Sigmoid colon (tissue), 7 donors: ENCODE data around the gene DOK5. TPM values are rescaled to one million over a fixed set of nuclear protein-coding genes. Genes with fewer than 3 reads are reported as not detected.

Source experiments
- DNase-seq: peaks from one replicate; pipeline ENCODE4 v3.0.0-alpha.2; 2019
- H3K27ac ChIP-seq, 4 donors: fragments of 200-600 bp; sonication (generic); one replicate each; pipeline ENCODE4 v1.5.1; 2016 to 2019; ENCODE audit warnings: mild to moderate bottlenecking in 1 of 4
- H3K27me3 ChIP-seq, 3 donors: fragments of 200-600 bp; sonication (generic); one replicate each; pipeline ENCODE4 v1.5.1; 2019; ENCODE audit warnings: mild to moderate bottlenecking in 1 of 3
- H3K36me3 ChIP-seq, 4 donors: fragments of 200-600 bp; sonication (generic); one replicate each; pipeline ENCODE4 v1.5.1; 2016 to 2019
- H3K4me1 ChIP-seq, 4 donors: fragments of 200-600 bp; sonication (generic); one replicate each; pipeline ENCODE4 v1.5.1; 2017 to 2019
- H3K4me3 ChIP-seq, 4 donors: fragments of 200-600 bp; sonication (generic); one replicate each; pipeline ENCODE4 v1.5.1; 2017 to 2019; ENCODE audit warnings: mild to moderate bottlenecking in 2 of 4, moderate library complexity in 1 of 4
- H3K9me3 ChIP-seq, 4 donors: fragments of 200-600 bp in 3 of 4; sonication (generic) in 3 of 4; one replicate each; pipeline versions ENCODE4 v1.5.1 to v1.6.1; 2013 to 2019
- CTCF ChIP-seq, 4 experiments: fragments of 450-650 bp in 3 of 4; fragments of 200-600 bp in 1 of 4; IDR thresholded peaks; one replicate each; pipeline ENCODE4 v1.5.1; 2016 to 2019; ENCODE audit warnings: antibody characterized with exemption in 4 of 4, mild to moderate bottlenecking in 3 of 4, moderate library complexity in 2 of 4
- EP300 ChIP-seq, 4 donors: sonication (generic); formaldehyde crosslinking; IDR thresholded peaks; one replicate each; pipeline ENCODE4 v1.6.1; 2017; ENCODE audit warnings: antibody characterized with exemption in 4 of 4
- POLR2A ChIP-seq, 2 donors: fragments of 450-650 bp; IDR thresholded peaks; one replicate each; pipeline ENCODE4 v1.6.1; 2016; ENCODE audit warnings: antibody characterized with exemption in 2 of 2, mild to moderate bottlenecking in 2 of 2, moderate library complexity in 2 of 2
- POLR2AphosphoS5 ChIP-seq, 4 donors: sonication (generic); formaldehyde crosslinking; IDR thresholded peaks; one replicate each; pipeline ENCODE4 v1.6.1; 2017; ENCODE audit warnings: antibody characterized with exemption in 4 of 4
- WGBS, 2 donors: extraction: QIAGEN DNeasy Blood & Tissue Kit; methylation state at CpG; one replicate each; pipeline ENCODE4 v1.1.7; 2013; 5-methylcytosine and 5-hydroxymethylcytosine counted together
- intact Hi-C: fragments of 100-400 bp; cut with DNase I; formaldehyde crosslinking; loops from one replicate; pipeline ENCODE4 v1.15.1; 2023
- polyA plus RNA-seq, 3 donors: library from polyadenylated mRNA; stranded (reverse); fragments of 200-250 nt; gene quantifications; one replicate each; pipeline ENCODE4 v1.2.3, GENCODE V29; 2013
- total RNA-seq, 4 donors: library from RNA; depleted of rRNA; stranded (reverse); fragments of >200 nt; gene quantifications; one replicate each; pipeline ENCODE4 v1.1.0, GENCODE V29; 2016
- donor health status: healthy with polysubstance abuse.
- donor health status: Bipolar disorder and iron deficiency.
- donor health status: healthy.

Gene DOK5
- total and polyA plus RNA-seq, 7 donors: 0.32 to 5.0 (median 1.7) TPM; not detected in 1

- intact Hi-C loops: no loop called here
- TF ChIP-seq POLR2A (IDR thresholded peaks at IDR 0.05): no peak
- no peak for TF ChIP-seq CTCF (IDR thresholded peaks at IDR 0.05)
- TF ChIP-seq POLR2AphosphoS5 (IDR thresholded peaks at IDR 0.05): no peak
- TF ChIP-seq EP300 (IDR thresholded peaks at IDR 0.05): no peak
- Histone ChIP-seq H3K4me1 (peaks cover 0 to 14% (median 12%) of the 10 kb centered on the region in 4 donors), H3K27ac (no peak overlapping the region), H3K9me3 (no peaks in the 10 kb centered on the region), H3K36me3 (no peaks in the 10 kb centered on the region), H3K4me3 (no peak overlapping the region), H3K27me3 (peaks cover 0 to 9% (median 0%) of the 10 kb centered on the region in 3 donors)
- DNase-seq: no peak
- WGBS, 2 donors: 85 to 86% methylated on average over 7 of the region's 7 CpGs
Observed at GRCh38 chr20:54473340-54473739, 2.1 kb upstream of the DOK5 start.

- 54 to 69% methylated on average over 3 of the region's 3 CpGs for WGBS, 2 donors
- peaks cover 0 to 14% (median 12%) of the 10 kb centered on the region in 4 donors for H3K4me1 ChIP-seq
- H3K27me3 ChIP-seq: peaks cover 0 to 9% (median 0%) of the 10 kb centered on the region in 3 donors
- no peaks in the 10 kb centered on the region for H3K9me3 ChIP-seq
- no peak overlapping the region for H3K27ac ChIP-seq
- DNase-seq: no peak
- TF ChIP-seq POLR2AphosphoS5 (IDR thresholded peaks at IDR 0.05) (no peak), POLR2A (IDR thresholded peaks at IDR 0.05) (no peak), EP300 (IDR thresholded peaks at IDR 0.05) (no peak), CTCF (IDR thresholded peaks at IDR 0.05) (no peak)
- intact Hi-C loops: no loop called here
- H3K4me3 ChIP-seq: no peak overlapping the region
- no peaks in the 10 kb centered on the region for H3K36me3 ChIP-seq
Observed at GRCh38 chr20:54474046-54474445, 1.3 kb upstream of the DOK5 start.

- Histone ChIP-seq H3K36me3 (no peaks in the 10 kb centered on the region), H3K27me3 (peaks cover 0 to 9% (median 0%) of the 10 kb centered on the region in 3 donors), H3K4me1 (peaks cover 0 to 14% (median 12%) of the 10 kb centered on the region in 4 donors), H3K27ac (peak overlapping the region in 1 of 4 donors; percentile 34), H3K9me3 (no peaks in the 10 kb centered on the region), H3K4me3 (peak overlapping the region; percentile 47 to 67 (median 56))
- intact Hi-C loops: no loop called here
- DNase-seq: no peak
- TF ChIP-seq CTCF (IDR thresholded peaks at IDR 0.05): no peak
- TF ChIP-seq POLR2A (IDR thresholded peaks at IDR 0.05): no peak
- TF ChIP-seq POLR2AphosphoS5 (IDR thresholded peaks at IDR 0.05): no peak
- 7 to 10% methylated on average over 10 of the region's 10 CpGs for whole genome bisulfite sequencing, 2 donors
Observed at GRCh38 chr20:54474866-54475265, 527 bp upstream of the DOK5 start.

- Histone ChIP-seq H3K27me3 (peaks cover 0 to 9% (median 4%) of the 10 kb centered on the region in 3 donors), H3K4me3 (peak overlapping the region; percentile 47 to 67 (median 56)), H3K27ac (peak overlapping the region in 2 of 4 donors; percentile 34 to 41), H3K36me3 (no peaks in the 10 kb centered on the region), H3K4me1 (peaks cover 0 to 14% (median 12%) of the 10 kb centered on the region in 4 donors), H3K9me3 (no peaks in the 10 kb centered on the region)
- TF ChIP-seq CTCF (IDR thresholded peaks at IDR 0.05): no peak
- 6 to 16% methylated on average over 32 of the region's 32 CpGs for WGBS, 2 donors
- intact Hi-C loops: no loop called here
- DNase-seq: no peak
Observed at GRCh38 chr20:54476169-54477009, 996 bp downstream of the DOK5 start.
